GM12872 (cell line): ENCODE results near the gene KLHL3.

Experiments used
- CTCF ChIP-seq: IDR thresholded peaks from 3 replicates; pipeline ENCODE4 v1.5.1; 2011; ENCODE audit warnings: low read depth, mild to moderate bottlenecking, low read length, moderate library complexity; ENCODE audit not compliant: insufficient read depth

Gene KLHL3

GRCh38 chr5:137629646-137630045 is 106.2 kb downstream of the KLHL3 start:
- peak; percentile 83 for TF ChIP-seq CTCF

- TF ChIP-seq CTCF, result no peak
Measured at GRCh38 chr5:137627706-137628105, 108.2 kb downstream of the KLHL3 start.

GRCh38 chr5:137627293-137627692 is 108.6 kb downstream of the KLHL3 start:
- TF ChIP-seq CTCF, result no peak

- no peak for TF ChIP-seq CTCF
Measured at GRCh38 chr5:137624786-137625349, 111.0 kb downstream of the KLHL3 start.

GRCh38 chr5:137622850-137623249 is 113.0 kb downstream of the KLHL3 start:
- no peak for TF ChIP-seq CTCF

- no peak for TF ChIP-seq CTCF
Measured at GRCh38 chr5:137621861-137622823, 113.7 kb downstream of the KLHL3 start.

GRCh38 chr5:137621306-137621705 is 114.6 kb downstream of the KLHL3 start:
- TF ChIP-seq CTCF, result no peak
